ENCODE measurements around the gene TEX22. TPM values are rescaled to one million over a fixed set of nuclear protein-coding genes. Genes with fewer than 3 reads are reported as not detected.

TEX22 gene
- 0.09 and 0.30 TPM in 2 replicates for total RNA-seq

GRCh38 chr14:105398044-105398725 is at the start of gene TEX22:
Gene TEX22 (plus strand): TSS chr14:105398538. CDS start chr14:105399341, 803 bp downstream.

GRCh38 chr14:105419195-105420091 is 21.1 kb downstream of the TEX22 start, which contains the start of gene MTA1:
Gene MTA1 (plus strand): TSS chr14:105419827. CDS start chr14:105420036, 209 bp downstream.

Other genes with a start within 250 kb of the TEX22 start
- gene JAG2, start 229.8 kb upstream of the TEX22 start, total RNA-seq = 1.5 and 2.6 TPM in 2 replicates
- gene NUDT14, start 217.2 kb upstream of the TEX22 start, total RNA-seq = 9.0 and 19.6 TPM in 2 replicates
- gene BTBD6, start 150.0 kb upstream of the TEX22 start, total RNA-seq = 51.9 and 61.2 TPM in 2 replicates
- 36.5 and 46.7 TPM in 2 replicates for gene BRF1, start 97.5 kb upstream of the TEX22 start, total RNA-seq
- gene PACS2, start 83.8 kb upstream of the TEX22 start, total RNA-seq = 50.5 and 67.2 TPM in 2 replicates
- gene MTA1, start 21.3 kb downstream of the TEX22 start, total RNA-seq = 27.9 and 53.8 TPM in 2 replicates
- 13.1 and 34.2 TPM in 2 replicates for gene CRIP2, start 76.3 kb downstream of the TEX22 start, total RNA-seq
- gene CRIP1, start 88.3 kb downstream of the TEX22 start, total RNA-seq = 0.14 TPM in 1 of 2 replicates, not detected in the other
- gene TEDC1, start 92.7 kb downstream of the TEX22 start, total RNA-seq = 2.7 and 4.8 TPM in 2 replicates
- gene TMEM121, start 128.0 kb downstream of the TEX22 start, total RNA-seq = 6.7 and 11.3 TPM in 2 replicates

Measured in smooth muscle cell of the umbilical artery (primary cell).